Hematopoietic multipotent progenitor cell treated with erythropoietin and hydrocortisone succinate and interleukin-3 and kit ligand, for 6 days (in vitro differentiated cells): ENCODE measurements around the gene ASB16.
A peak's percentile ranks its signal among the peaks of the same experiment; 100 is the strongest.

ENCODE experiments used
- DNase-seq: peaks from one replicate; pipeline ENCODE4 v3.0.0-alpha.2; 2015

Gene ASB16

GRCh38 chr17:44190481-44190880, 20.0 kb downstream of the ASB16 start:
- DNase-seq, result no peak

DNA sequence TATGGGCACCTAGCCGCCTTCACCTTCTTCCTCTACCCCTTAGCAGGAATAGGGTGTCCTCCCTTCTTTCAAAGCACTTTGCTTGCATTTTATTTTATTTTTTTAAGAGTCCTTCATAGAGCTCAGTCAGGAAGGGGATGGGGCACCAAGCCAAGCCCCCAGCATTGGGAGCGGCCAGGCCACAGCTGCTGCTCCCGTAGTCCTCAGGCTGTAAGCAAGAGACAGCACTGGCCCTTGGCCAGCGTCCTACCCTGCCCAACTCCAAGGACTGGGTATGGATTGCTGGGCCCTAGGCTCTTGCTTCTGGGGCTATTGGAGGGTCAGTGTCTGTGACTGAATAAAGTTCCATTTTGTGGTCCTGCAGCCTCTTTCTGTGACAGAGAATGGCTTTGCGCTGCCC, 20.9 kb downstream of the ASB16 start:
- no peak for DNase-seq

DNA sequence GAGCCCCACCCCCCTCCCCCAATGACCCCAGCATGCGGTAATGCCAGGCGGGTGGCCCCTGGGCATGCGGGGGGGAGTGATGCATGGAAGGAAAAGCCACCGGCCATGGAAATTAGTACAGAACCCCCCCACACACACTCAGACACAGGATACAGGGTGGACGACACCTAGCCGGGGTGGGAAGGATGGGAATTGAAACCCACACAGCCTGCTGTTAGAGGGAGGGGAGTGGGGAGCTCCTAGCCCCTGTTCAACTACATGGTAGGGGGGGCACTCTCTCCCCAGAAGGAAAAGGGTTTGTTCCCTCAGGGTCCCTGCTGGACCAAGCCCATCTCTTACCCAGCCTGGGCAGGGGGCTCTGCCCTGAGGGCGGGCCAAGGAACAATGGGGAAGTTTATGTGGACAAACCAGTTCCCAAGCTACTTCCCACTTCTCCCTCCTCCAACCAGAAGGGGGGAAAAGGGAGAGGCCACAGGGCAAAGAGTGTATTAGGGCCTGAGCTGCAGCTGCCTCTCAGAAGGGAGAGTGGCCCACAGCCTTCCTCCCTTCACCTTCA, 21.5 kb downstream of the ASB16 start:
- DNase-seq, result no peak

DNA sequence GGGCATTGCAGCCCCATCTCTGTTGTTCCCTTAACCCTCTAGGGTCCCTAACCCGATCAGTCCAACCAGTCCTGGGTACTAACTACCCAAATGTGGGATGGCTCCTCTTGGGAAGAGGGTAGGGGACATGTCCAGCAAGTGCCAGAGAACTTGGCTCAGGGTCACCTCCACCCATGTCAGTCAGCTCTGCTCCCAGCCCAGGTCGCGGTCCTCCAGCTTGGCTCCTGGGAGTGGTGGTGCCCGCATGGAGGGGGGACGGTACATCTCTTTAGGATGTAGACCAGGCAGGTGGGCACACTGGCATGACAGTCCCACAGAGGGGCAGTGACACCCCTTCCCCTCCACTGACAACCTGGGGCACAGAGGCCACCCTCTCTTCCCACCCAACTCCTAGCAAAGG, 22.2 kb downstream of the ASB16 start:
- DNase-seq, result no peak

DNA sequence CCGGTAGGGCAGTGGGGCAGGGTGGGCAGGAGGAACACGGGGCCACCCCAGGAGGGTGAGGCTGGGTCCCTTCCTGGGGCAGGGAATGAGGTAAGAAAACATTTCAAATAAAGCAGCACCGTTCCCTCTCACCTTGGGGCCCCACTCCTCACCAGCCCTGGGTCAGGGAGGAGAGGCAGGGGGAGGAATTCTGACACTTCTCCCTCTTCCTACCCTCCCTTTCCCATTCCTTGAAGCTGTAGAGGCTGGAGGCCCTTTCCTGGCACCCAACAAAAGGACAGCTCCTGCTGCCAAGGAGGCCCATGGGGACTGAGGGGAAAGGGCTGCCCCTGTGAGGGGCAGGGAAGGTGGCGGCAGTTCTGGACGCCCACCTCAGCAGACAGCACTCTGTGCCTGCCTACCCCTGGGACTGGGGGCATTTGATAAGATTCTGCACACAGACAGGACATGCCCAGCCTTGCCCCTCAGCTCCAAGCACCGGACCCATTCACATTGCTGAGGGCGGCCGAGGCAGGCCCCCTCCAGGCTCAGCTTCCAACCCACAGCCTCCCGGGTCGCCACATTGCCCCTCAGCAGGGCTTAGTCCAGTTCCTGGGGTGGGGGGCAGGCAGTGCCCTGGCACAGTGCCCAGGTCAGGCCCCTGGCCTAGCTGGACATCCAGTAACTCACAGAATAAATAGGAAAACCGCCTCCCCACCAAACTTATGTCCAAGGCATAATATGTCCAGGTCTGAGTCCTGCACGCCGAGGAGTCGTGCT, 23.0 kb downstream of the ASB16 start:
- no peak for DNase-seq

- DNase-seq, result no peak
Measured at GRCh38 chr17:44197107-44197506, 26.6 kb downstream of the ASB16 start.

DNA sequence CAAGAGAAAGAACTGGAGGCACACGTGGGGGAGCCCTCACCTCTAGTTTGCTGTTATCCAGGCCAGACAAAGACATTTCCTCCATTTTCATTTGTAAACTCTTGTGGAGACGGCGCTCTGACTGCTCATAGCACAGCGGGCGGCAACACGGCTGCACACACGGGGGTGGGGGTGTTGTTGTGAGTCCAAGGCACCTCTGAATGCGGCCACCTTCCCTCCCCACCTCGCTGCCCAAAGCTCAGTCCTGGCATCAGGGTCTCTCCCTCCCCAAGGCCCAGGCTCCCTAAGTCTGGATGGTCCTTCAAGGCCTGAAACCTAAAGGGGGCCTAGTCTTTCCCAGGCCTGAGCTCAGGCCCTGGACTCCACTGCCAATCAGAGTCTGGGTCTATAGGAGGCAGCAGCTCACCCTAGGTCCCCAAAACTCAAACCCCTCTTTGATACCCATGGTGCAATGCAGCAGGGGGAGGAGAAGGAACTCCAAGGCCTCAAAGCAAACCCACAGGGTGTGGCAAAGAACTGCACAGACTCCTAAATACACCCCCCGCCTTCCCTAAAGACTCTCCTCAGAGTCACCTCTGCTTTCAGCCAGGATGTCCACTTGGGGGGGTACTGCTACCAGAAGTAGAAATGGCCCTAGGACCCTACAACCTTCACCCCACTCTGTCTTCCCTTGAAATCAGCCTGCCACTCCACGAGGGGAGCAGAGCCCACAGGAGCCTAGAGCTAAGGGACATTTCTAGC, 27.6 kb downstream of the ASB16 start:
- peak; percentile 98 for DNase-seq

- peak; percentile 77 for DNase-seq
Measured at GRCh38 chr17:44198721-44199552, 28.4 kb downstream of the ASB16 start.

GRCh38 chr17:44199553-44200477, 29.3 kb downstream of the ASB16 start, which contains the start of gene ATXN7L3:
ATXN7L3 (minus strand) TSS chr17:44199884; CDS start chr17:44198070, 1,814 bp downstream.
- peak; percentile 99 for DNase-seq

DNA sequence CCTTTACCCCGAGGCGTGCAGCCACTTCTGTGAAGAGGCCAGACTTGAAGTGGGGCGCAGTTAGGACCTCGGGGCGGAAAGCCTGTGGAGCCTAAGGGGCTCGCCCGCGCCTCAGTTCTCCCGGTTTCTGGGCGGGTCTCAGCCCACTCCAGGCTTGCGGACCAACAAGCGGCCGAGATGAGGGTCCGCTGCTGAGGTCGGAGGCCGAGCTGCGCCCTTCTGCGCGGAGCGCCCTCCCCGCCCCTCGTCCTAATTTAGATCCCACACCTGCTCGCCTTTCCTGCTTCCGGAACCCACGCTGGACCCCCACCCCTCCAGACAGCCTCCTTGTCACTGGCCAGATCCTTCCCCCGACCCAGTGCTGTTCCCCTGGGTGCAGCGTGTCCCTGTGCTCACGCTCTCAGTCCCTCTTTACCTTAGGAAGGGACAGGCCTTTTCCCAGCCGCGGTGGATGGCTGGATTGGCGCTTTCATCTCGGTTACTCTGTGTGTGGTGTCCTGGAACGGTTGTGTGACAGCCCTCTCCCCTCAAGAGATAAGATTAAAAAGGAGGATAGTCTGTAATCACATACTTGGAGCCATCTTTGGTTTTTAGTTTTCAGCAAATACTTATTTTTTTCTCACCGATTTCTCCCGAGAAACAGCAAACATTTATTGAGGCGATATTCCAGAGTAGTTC, 30.1 kb downstream of the ASB16 start:
- peak; percentile 36 for DNase-seq

DNA sequence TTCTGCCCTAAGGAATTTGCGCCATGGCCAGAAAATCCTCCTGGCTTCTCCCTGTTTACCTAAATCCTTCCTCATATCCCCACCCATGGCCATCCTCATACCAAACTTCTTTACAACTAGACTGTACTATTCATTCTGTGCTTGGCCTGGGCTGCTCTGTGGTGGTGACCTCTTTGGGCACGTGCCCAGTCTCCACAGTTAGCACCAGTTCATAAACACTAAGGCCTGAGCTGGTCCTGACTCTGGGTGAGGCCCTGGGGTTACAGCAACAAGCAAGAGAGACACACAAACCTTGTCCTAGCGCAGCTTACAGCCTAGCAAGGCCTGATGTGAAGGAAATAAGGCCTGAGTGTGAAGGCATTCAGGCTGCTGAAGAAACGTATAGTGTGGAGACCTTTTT, 32.3 kb downstream of the ASB16 start:
- no peak for DNase-seq

DNA sequence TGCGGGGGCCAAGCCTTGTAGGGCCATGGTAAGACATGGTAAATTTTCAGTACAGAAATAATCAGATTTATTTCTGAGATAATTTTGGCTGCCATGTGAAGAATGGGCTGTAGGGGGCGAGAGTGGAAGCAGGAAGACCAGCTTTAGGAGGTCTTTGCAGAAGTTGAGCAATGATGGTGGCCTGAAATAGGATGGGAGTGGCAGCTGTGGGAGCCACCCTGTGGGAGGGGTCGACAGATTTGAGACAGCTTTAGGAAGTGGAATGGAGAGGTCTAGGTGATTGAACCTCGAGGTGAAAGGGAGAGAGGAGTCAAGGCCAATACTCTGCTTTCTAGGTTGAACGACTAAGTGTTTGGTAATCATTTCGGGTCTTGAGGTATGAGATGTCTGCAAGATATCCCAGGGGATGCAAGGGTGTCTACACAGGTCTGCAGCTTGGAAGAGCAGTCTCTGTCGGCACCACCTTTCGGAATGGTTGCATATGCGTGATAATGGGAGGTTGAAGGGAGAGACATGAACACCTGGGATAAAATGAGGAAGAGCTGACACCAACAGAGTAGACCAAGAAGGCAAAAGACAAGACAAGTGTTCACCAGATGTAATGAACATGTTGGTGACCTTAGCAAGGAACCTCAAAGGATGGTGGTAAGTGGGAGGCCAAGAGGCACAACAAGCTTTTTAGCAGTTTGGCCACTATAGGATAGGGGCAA, 33.4 kb downstream of the ASB16 start:
- peak; percentile 91 for DNase-seq

DNA sequence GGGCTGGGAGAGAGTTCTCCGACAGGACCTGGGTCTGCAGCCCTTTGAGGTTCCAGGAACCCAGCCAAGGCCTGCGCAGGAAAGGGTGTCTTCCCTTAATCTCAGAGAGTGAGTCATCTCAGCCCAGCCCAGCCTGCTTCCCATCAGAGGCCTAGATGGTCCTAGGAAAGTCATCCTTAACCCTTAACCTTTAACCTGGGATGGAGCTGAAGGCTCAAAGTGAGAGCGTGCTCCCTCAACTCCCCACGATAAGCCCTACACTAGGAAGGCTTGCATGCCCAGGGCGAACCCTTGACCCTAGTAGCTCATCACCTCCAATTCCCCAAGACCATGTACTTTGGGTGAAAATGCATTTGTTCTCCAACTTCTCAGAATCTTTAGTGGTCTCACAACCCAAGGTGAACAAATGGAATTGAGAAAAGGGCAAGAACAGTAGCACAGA, 34.0 kb downstream of the ASB16 start:
- peak; percentile 66 for DNase-seq

- DNase-seq, result no peak
Measured at GRCh38 chr17:44205962-44206824, 35.7 kb downstream of the ASB16 start.

DNA sequence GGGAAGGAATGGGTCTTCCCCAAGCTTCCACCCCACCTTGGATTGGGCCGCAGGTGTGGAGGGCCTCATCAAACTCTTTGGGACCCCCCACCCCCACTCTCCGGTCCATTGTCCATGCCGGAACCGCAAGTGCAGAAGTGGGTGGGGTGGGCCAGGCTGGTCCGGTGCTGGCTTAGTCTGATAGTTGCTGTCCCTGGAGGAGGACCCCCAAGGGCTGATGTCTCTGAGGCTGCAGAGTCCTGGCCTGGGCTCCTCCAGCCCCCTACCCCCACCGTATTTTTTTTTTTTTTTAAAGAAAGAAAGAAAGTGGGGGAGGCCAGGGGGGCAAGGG, 36.3 kb downstream of the ASB16 start:
- DNase-seq, result no peak

GRCh38 chr17:44207319-44207718, 36.8 kb downstream of the ASB16 start:
- no peak for DNase-seq

DNA sequence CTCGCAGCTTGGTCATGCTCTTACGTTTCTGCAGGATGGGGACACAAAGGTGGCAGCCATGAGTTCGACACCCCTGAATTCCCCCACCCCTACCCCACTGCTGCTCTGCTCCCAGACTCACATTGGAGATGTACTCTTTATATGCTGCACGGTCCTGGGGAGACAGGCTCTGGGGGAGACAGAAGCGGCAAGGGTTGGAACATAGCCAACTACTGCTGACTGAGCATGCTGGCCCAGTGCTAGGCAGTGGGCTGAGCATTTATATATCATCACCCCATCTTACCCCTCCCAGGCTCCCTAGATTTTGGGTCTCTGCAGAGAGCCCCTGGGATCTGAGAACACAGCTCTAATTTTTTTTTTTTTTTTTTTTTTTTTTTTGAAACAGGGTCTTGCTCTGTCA, 37.2 kb downstream of the ASB16 start:
- DNase-seq, result peak; percentile 62

DNA sequence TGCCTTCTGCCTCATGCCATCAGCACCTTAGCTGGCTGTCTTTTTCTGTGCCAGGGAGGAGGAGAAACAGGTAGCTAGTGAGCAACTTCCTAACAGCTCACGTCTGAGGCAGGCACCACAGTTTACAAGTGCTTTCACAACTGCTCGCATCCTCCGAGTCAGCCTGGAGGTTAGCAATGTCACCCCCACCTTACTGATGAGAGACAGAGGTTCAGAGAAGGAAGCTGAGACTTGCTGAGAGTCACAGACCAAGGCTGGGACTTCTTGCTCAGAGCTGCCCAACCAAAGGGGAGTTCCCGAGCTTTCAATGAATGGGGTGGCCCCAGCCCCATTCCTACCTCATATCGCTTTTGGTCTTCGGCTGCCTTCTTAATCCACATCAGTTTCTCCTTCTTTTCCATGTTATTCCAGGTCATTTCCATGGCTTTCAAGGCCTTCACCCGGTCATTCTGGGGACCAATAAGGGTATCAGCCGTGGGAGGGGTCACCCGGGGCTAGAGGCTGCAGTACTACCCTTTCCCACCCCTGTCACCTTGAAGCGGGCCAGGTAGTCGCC, 39.4 kb downstream of the ASB16 start:
- no peak for DNase-seq
